Upper lobe of left lung (tissue), 4 donors: ENCODE data around the gene PRDM8.

Experiments used
- EP300 ChIP-seq, 4 donors: sonication (generic); formaldehyde crosslinking; IDR thresholded peaks; one replicate each; pipeline ENCODE4 v1.5.1; 2017; ENCODE audit warnings: antibody characterized with exemption in 4 of 4, control low read depth in 2 of 4
- POLR2A ChIP-seq, 4 donors: fragments of 450-650 bp; IDR thresholded peaks; one replicate each; pipeline ENCODE4 v1.5.1; 2016 to 2017; ENCODE audit warnings: antibody characterized with exemption in 4 of 4, mild to moderate bottlenecking in 2 of 4
- TF ChIP-seq, protein P1 (sequence below), 6 experiments: fragments of 450-650 bp in 4 of 6; fragments of 200-600 bp in 2 of 6; sonication (generic) in 2 of 6; IDR thresholded peaks; one replicate each; pipeline ENCODE4 v1.5.1; 2016 to 2019; ENCODE audit warnings: antibody characterized with exemption in 6 of 6

DNA sequence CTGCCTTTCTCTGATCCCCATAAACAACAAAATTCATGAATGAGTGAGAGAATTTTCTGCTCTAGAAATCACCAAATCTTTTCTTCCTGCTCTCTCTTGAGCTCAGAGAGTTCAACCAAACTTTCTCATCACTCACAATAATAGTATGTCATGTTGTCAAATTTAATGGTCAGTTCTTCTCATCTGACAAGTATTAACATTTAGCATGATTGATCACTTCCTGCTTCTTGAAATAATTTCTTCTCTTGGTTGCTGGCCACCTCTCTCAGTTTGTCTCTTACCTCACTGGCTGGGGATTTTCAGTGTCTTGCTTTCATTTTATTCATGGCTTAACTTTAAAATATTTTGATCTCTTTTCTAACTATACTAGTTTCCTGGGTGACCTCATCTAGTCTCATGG, 43.7 kb downstream of the PRDM8 start:
- TF ChIP-seq, protein P1, sequence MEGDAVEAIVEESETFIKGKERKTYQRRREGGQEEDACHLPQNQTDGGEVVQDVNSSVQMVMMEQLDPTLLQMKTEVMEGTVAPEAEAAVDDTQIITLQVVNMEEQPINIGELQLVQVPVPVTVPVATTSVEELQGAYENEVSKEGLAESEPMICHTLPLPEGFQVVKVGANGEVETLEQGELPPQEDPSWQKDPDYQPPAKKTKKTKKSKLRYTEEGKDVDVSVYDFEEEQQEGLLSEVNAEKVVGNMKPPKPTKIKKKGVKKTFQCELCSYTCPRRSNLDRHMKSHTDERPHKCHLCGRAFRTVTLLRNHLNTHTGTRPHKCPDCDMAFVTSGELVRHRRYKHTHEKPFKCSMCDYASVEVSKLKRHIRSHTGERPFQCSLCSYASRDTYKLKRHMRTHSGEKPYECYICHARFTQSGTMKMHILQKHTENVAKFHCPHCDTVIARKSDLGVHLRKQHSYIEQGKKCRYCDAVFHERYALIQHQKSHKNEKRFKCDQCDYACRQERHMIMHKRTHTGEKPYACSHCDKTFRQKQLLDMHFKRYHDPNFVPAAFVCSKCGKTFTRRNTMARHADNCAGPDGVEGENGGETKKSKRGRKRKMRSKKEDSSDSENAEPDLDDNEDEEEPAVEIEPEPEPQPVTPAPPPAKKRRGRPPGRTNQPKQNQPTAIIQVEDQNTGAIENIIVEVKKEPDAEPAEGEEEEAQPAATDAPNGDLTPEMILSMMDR (IDR thresholded peaks at IDR 0.05): no peak
- TF ChIP-seq POLR2A (IDR thresholded peaks at IDR 0.05) (no peak), EP300 (IDR thresholded peaks at IDR 0.05) (no peak)
